Vagina (tissue), 2 donors: Measurements from ENCODE around the gene FOXN3. TPM values are rescaled to one million over a fixed set of nuclear protein-coding genes. Genes with fewer than 3 reads are reported as not detected.
"Not testable (repeated sequence)": the region's sequence is repeated elsewhere in the genome, so short reads cannot be mapped to it uniquely, and the experiment has no call there.

Experiments
- DNase-seq, 2 donors: peaks; one replicate each; pipeline ENCODE4 v3.0.0-alpha.2; 2017; ENCODE audit errors: extremely low spot score in 2 of 2
- H3K27ac ChIP-seq: fragments of 200-600 bp; sonication (generic); one replicate; pipeline ENCODE4 v1.5.1; 2019
- H3K27me3 ChIP-seq: fragments of 200-600 bp; sonication (generic); one replicate; pipeline ENCODE4 v1.5.1; 2019
- H3K36me3 ChIP-seq, 2 donors: fragments of 200-600 bp; sonication (generic); one replicate each; pipeline ENCODE4 v1.5.1; 2017 to 2019
- H3K4me1 ChIP-seq: fragments of 200-600 bp; sonication (generic); one replicate; pipeline ENCODE4 v1.5.1; 2019
- H3K4me3 ChIP-seq, 2 donors: fragments of 200-600 bp; sonication (generic); 1 replicate in 1 of 2; 2 replicates in 1 of 2; pipeline ENCODE4 v1.5.1; 2016 to 2019
- H3K9me3 ChIP-seq: fragments of 200-600 bp; sonication (generic); one replicate; pipeline ENCODE4 v1.5.1; 2019
- POLR2A ChIP-seq, 2 donors: fragments of 450-650 bp; IDR thresholded peaks; one replicate each; pipeline ENCODE4 v1.6.1; 2017; ENCODE audit warnings: antibody characterized with exemption in 2 of 2, mild to moderate bottlenecking in 2 of 2, moderate library complexity in 2 of 2
- POLR2AphosphoS5 ChIP-seq, 2 donors: sonication (generic); formaldehyde crosslinking; IDR thresholded peaks; one replicate each; pipeline ENCODE4 v1.9.0; 2017; ENCODE audit warnings: antibody characterized with exemption in 2 of 2, mild to moderate bottlenecking in 2 of 2, low read depth in 1 of 2; ENCODE audit not compliant: insufficient read depth in 1 of 2
- intact Hi-C: fragments of 100-400 bp; cut with DNase I; formaldehyde crosslinking; loops from one replicate; pipeline ENCODE4 v1.15.1; 2023
- total RNA-seq: library from RNA; depleted of rRNA; stranded (reverse); fragments of >200 nt; gene quantifications from one replicate; pipeline ENCODE4 v1.2.3, GENCODE V29; 2016
- TF ChIP-seq, protein P1 (sequence below), 3 experiments: fragments of 450-650 bp in 2 of 3; fragments of 200-600 bp in 1 of 3; sonication (generic) in 1 of 3; IDR thresholded peaks; one replicate each; pipeline ENCODE4 v1.5.1; 2017 to 2019; ENCODE audit warnings: antibody characterized with exemption in 3 of 3, mild to moderate bottlenecking in 2 of 3, moderate library complexity in 2 of 3

Gene FOXN3
- total RNA-seq, 1 donor from 2014 or later: 111 TPM

DNA sequence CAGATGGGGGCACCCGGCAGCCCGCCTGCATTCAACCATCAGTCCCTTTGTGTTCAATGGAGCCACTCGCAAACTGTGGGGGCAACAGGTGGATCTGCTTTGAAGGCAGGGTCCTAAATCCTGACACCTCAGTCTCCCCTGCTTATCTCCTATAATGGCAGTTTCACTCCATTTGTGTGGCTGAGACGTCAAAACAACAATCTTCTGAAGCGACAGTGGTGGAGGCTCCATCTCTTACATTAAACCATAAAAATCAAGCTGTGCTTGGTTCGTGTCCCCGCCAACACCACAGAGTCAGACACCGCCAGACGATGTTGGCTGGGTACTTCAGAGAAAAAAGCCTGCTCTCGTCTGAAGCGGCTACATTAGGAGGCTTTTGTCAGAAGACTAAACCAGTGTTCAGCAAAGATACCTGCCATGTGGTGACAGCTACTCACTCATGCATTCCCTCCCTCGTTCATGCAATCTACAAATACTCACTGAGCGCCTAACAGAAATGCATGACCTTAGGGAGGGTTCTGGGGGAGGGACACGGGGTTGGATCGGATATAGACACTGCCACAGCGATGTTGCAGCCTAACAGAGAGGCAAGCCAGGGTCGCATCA lies 253.9 kb downstream of the FOXN3 start:
- Histone ChIP-seq H3K27ac (no peak overlapping the region), H3K4me1 (peaks cover 18% of the 10 kb centered on the region), H3K9me3 (no peaks in the 10 kb centered on the region), H3K4me3 (no peak overlapping the region), H3K36me3 (peaks cover 0 to 13% of the 10 kb centered on the region in 2 donors), H3K27me3 (no peaks in the 10 kb centered on the region)
- DNase-seq: no peak
- intact Hi-C loops: no loop called here
- TF ChIP-seq, protein P1, sequence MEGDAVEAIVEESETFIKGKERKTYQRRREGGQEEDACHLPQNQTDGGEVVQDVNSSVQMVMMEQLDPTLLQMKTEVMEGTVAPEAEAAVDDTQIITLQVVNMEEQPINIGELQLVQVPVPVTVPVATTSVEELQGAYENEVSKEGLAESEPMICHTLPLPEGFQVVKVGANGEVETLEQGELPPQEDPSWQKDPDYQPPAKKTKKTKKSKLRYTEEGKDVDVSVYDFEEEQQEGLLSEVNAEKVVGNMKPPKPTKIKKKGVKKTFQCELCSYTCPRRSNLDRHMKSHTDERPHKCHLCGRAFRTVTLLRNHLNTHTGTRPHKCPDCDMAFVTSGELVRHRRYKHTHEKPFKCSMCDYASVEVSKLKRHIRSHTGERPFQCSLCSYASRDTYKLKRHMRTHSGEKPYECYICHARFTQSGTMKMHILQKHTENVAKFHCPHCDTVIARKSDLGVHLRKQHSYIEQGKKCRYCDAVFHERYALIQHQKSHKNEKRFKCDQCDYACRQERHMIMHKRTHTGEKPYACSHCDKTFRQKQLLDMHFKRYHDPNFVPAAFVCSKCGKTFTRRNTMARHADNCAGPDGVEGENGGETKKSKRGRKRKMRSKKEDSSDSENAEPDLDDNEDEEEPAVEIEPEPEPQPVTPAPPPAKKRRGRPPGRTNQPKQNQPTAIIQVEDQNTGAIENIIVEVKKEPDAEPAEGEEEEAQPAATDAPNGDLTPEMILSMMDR (IDR thresholded peaks at IDR 0.05): no peak
- no peak for TF ChIP-seq POLR2AphosphoS5 (IDR thresholded peaks at IDR 0.05; ENCODE audit: insufficient read depth in 1 of 2, low read depth in 1 of 2)
- TF ChIP-seq POLR2A (IDR thresholded peaks at IDR 0.05): no peak

DNA sequence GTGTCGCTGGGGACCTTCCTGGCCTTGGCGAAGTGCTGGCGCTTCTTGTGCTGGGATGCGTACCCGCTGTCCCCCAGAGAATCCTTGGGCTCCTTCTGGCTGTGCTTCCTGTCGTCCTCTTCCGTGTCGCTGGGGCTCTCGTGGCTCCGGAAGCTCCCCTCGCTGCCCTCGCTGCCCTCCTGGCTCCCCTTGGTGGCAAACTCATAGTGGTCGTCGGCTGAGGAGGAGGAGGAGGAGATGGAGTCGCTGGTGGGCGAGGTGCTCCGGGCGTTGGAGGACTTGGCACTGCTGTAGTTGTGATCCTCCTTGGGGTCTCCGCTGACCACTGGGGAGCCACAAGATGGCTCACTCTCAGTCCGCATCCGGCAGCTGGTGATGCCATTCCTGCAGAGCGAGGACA lies 254.4 kb downstream of the FOXN3 start:
- intact Hi-C loops: no loop called here
- Histone ChIP-seq H3K36me3 (peaks cover 0 to 13% of the 10 kb centered on the region in 2 donors), H3K4me1 (peaks cover 18% of the 10 kb centered on the region), H3K9me3 (no peaks in the 10 kb centered on the region), H3K27ac (no peak overlapping the region), H3K27me3 (no peaks in the 10 kb centered on the region), H3K4me3 (no peak overlapping the region)
- no peak for DNase-seq
- no peak for TF ChIP-seq POLR2AphosphoS5 (IDR thresholded peaks at IDR 0.05; ENCODE audit: insufficient read depth in 1 of 2, low read depth in 1 of 2)
- TF ChIP-seq, protein P1 (IDR thresholded peaks at IDR 0.05): no peak
- TF ChIP-seq POLR2A (IDR thresholded peaks at IDR 0.05): no peak

DNA sequence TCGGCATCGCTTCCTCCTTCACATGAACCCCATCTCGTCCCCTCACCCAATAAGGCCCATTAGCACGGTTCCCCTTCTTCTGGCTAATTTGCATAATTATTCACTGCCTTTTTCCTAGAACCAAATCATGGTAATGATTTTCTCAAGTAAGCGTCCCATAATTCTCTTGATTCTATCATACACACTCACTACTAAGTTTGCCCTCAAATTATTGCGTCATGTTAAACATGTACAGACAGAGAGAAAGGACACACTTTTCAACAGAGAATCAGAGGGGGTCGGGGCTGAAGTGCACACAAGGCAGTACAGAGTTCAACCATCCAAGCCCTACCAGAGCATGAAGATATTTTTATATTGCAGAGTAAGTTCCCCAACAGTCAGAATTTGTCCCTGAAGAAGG lies 256.6 kb downstream of the FOXN3 start:
- H3K27ac ChIP-seq: no peak overlapping the region
- H3K4me3 ChIP-seq: no peak overlapping the region
- intact Hi-C loops: no loop called here
- peaks cover 0 to 14% of the 10 kb centered on the region in 2 donors for H3K36me3 ChIP-seq
- DNase-seq: no peak
- H3K4me1 ChIP-seq: peaks cover 8% of the 10 kb centered on the region
- no peaks in the 10 kb centered on the region for H3K27me3 ChIP-seq
- TF ChIP-seq, protein P1 (IDR thresholded peaks at IDR 0.05): no peak
- TF ChIP-seq POLR2A (IDR thresholded peaks at IDR 0.05): no peak
- no peak for TF ChIP-seq POLR2AphosphoS5 (IDR thresholded peaks at IDR 0.05; ENCODE audit: insufficient read depth in 1 of 2, low read depth in 1 of 2)
- no peaks in the 10 kb centered on the region for H3K9me3 ChIP-seq

DNA sequence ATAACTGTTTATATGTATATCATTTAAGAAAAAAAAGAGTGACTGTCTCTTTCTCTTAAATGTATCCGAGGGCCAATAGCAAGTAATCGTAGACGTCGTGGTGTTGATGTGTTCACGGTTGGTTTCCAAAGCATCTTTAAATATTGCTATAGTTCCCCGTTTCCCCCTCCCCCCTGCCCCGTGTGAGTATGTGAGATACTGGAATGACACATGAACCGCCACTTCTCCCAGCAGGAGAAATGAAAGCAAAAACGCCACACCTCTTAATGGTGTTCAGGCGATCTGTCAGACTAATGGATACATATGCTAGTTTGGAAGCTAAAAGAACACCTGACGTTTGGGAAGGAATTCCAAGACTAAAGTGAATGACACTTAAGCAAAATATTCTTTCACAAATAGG lies 258.3 kb downstream of the FOXN3 start:
- no peak for DNase-seq
- Histone ChIP-seq H3K36me3 (peaks cover 0 to 20% of the 10 kb centered on the region in 2 donors), H3K4me3 (no peak overlapping the region), H3K4me1 (no peaks in the 10 kb centered on the region), H3K27ac (no peak overlapping the region), H3K27me3 (no peaks in the 10 kb centered on the region), H3K9me3 (no peaks in the 10 kb centered on the region)
- no peak for TF ChIP-seq POLR2A (IDR thresholded peaks at IDR 0.05)
- TF ChIP-seq POLR2AphosphoS5 (IDR thresholded peaks at IDR 0.05; ENCODE audit: insufficient read depth in 1 of 2, low read depth in 1 of 2): no peak
- TF ChIP-seq, protein P1 (IDR thresholded peaks at IDR 0.05): no peak
- intact Hi-C loops: loop anchor here (5.0 kb wide), 1 partner anchor 111 kb away; no protein-coding TSS in a partner anchor

DNA sequence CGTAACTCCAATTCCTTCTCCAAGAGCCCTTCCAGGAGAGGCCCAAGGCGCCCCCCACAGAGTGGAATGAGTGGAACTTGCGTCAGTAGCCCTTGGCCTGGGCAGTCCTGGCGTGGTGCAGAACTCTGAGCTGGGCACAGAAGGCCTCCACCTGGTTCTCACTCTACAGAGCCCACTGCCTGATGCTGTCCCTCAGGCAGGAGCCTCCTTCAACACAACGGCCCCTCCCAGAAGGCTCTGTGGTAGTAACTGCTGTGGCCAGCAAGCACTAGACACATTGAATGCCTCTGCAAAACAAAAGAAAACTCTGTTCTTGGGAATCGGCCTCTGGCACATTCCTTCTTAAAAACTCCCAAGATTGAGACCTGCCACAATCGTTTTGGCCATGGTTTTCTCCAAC lies 258.9 kb downstream of the FOXN3 start:
- H3K4me1 ChIP-seq, H3K27ac ChIP-seq, H3K9me3 ChIP-seq, H3K27me3 ChIP-seq, DNase-seq, H3K4me3 ChIP-seq: not testable (repeated sequence)
- peaks cover 0 to 20% of the 10 kb centered on the region in 2 donors for H3K36me3 ChIP-seq
- intact Hi-C loops: loop anchor here (5.0 kb wide), 1 partner anchor 111 kb away; no protein-coding TSS in a partner anchor
